Activated CD8-positive, alpha-beta memory T cell treated with anti-CD3 and anti-CD28 coated beads, Interleukin-2, amount 50 U/mL, for 1 hour (primary cell): Measurements from ENCODE around the gene MYRIP.
"Not testable (repeated sequence)": the region's sequence is repeated elsewhere in the genome, so short reads cannot be mapped to it uniquely, and the experiment has no call there.

Source experiments
- DNase-seq: peaks from one replicate; pipeline ENCODE4 v3.0.0-alpha.2; 2020; ENCODE audit errors: extremely low read depth

Gene MYRIP

GRCh38 chr3:39806820-39807219 is 2.6 kb upstream of the MYRIP start:
- no peak for DNase-seq

GRCh38 chr3:39808467-39809180 is 785 bp upstream of the MYRIP start:
- DNase-seq, result no peak

GRCh38 chr3:39809995-39810595 is 686 bp downstream of the MYRIP start:
- no peak for DNase-seq

- DNase-seq, result no peak
Measured at GRCh38 chr3:39810647-39811161, 1.3 kb downstream of the MYRIP start.

- DNase-seq, result no peak
Measured at GRCh38 chr3:39811561-39811960, 2.2 kb downstream of the MYRIP start.

- no peak for DNase-seq
Measured at GRCh38 chr3:39812537-39812936, 3.1 kb downstream of the MYRIP start.

- no peak for DNase-seq
Measured at GRCh38 chr3:39814007-39814406, 4.6 kb downstream of the MYRIP start.

GRCh38 chr3:39819899-39820298 is 10.5 kb downstream of the MYRIP start:
- DNase-seq, result no peak

- DNase-seq, result not testable (repeated sequence)
Measured at GRCh38 chr3:39833764-39834163, 24.4 kb downstream of the MYRIP start.

GRCh38 chr3:39839484-39839883 is 30.1 kb downstream of the MYRIP start:
- no peak for DNase-seq

- no peak for DNase-seq
Measured at GRCh38 chr3:39843440-39843839, 34.0 kb downstream of the MYRIP start.

GRCh38 chr3:39848365-39848764 is 39.0 kb downstream of the MYRIP start:
- DNase-seq, result no peak

GRCh38 chr3:39849992-39850715 is 40.7 kb downstream of the MYRIP start:
- DNase-seq, result no peak

GRCh38 chr3:39850716-39851032 is 41.3 kb downstream of the MYRIP start:
- DNase-seq, result no peak

- no peak for DNase-seq
Measured at GRCh38 chr3:39855517-39855916, 46.1 kb downstream of the MYRIP start.

- DNase-seq, result no peak
Measured at GRCh38 chr3:39869890-39870289, 60.5 kb downstream of the MYRIP start.

GRCh38 chr3:39870706-39871105 is 61.3 kb downstream of the MYRIP start:
- no peak for DNase-seq

GRCh38 chr3:39879581-39879980 is 70.2 kb downstream of the MYRIP start:
- DNase-seq, result no peak

- no peak for DNase-seq
Measured at GRCh38 chr3:39882111-39882510, 72.7 kb downstream of the MYRIP start.

GRCh38 chr3:39892068-39892467 is 82.7 kb downstream of the MYRIP start:
- DNase-seq, result no peak

GRCh38 chr3:39896184-39896583 is 86.8 kb downstream of the MYRIP start:
- no peak for DNase-seq

GRCh38 chr3:39900462-39901002 is 91.1 kb downstream of the MYRIP start:
- no peak for DNase-seq

GRCh38 chr3:39903253-39903652 is 93.8 kb downstream of the MYRIP start:
- DNase-seq, result no peak
